MM.1S (cell line): Measurements from ENCODE around the gene ARHGEF37.

ENCODE experiments used
- DNase-seq: peaks from one replicate; pipeline ENCODE4 v3.0.0-alpha.2; 2015
- H2AFZ ChIP-seq: fragments of 300-600 bp; sonication (generic); 2 replicates; pipeline ENCODE4 v1.6.0; 2016; ENCODE audit warnings: antibody characterized with exemption, low read length
- H3F3A ChIP-seq: fragments of 300-600 bp; sonication (generic); 2 replicates; pipeline ENCODE4 v1.6.1; 2016; ENCODE audit warnings: mild to moderate bottlenecking, antibody characterized with exemption, low read length, moderate library complexity, mixed read lengths; ENCODE audit not compliant: insufficient read depth
- H3K27ac ChIP-seq: fragments of 300-600 bp; sonication (generic); 2 replicates; pipeline ENCODE4 v1.5.1; 2016; ENCODE audit warnings: mild to moderate bottlenecking, low read length
- H3K27me3 ChIP-seq: fragments of 300-600 bp; sonication (generic); replicated peaks from 2 replicates; pipeline ENCODE4 v1.6.0; 2016; ENCODE audit warnings: low read length; ENCODE audit not compliant: insufficient read depth
- H3K36me3 ChIP-seq: fragments of 300-600 bp; sonication (generic); replicated peaks from 2 replicates; pipeline ENCODE4 v1.6.1; 2016; ENCODE audit warnings: mild to moderate bottlenecking, low read length, mixed read lengths; ENCODE audit not compliant: insufficient read depth
- H3K4me1 ChIP-seq: fragments of 300-600 bp; sonication (generic); 2 replicates; pipeline ENCODE4 v1.6.1; 2016; ENCODE audit warnings: low read length, mixed read lengths
- H3K4me2 ChIP-seq: fragments of 300-600 bp; sonication (generic); 2 replicates; pipeline ENCODE4 v1.6.0; 2016; ENCODE audit warnings: low read depth, low read length
- H3K4me3 ChIP-seq: fragments of 300-600 bp; sonication (generic); 2 replicates; pipeline ENCODE4 v1.5.1; 2016; ENCODE audit warnings: low read length, mixed read lengths
- H3K79me2 ChIP-seq: fragments of 300-600 bp; sonication (generic); 2 replicates; pipeline ENCODE4 v1.6.1; 2016; ENCODE audit warnings: mixed run types, low read length, mixed read lengths
- H3K9ac ChIP-seq: fragments of 300-600 bp; sonication (generic); 2 replicates; pipeline ENCODE4 v1.6.1; 2016; ENCODE audit warnings: low read length, mixed read lengths
- H3K9me2 ChIP-seq: fragments of 300-600 bp; sonication (generic); replicated peaks from 2 replicates; pipeline ENCODE4 v1.6.1; 2016; ENCODE audit warnings: mild to moderate bottlenecking, low read length, mixed read lengths; ENCODE audit not compliant: insufficient read depth
- H3K9me3 ChIP-seq: fragments of 300-600 bp; sonication (generic); replicated peaks from 2 replicates; pipeline ENCODE4 v1.6.1; 2016; ENCODE audit warnings: mild to moderate bottlenecking, low read length, mixed read lengths; ENCODE audit not compliant: insufficient read depth
- H4K20me1 ChIP-seq: fragments of 300-600 bp; sonication (generic); 2 replicates; pipeline ENCODE4 v1.6.1; 2016; ENCODE audit warnings: mild to moderate bottlenecking, low read length, moderate library complexity, mixed read lengths; ENCODE audit not compliant: insufficient read depth
- CTCF ChIP-seq: fragments of 300-600 bp; sonication (generic); IDR thresholded peaks from 2 replicates; pipeline ENCODE4 v1.5.1; 2016; ENCODE audit warnings: antibody characterized with exemption, low read length, mixed read lengths
- EZH2 ChIP-seq: fragments of 300-600 bp; sonication (generic); optimal IDR thresholded peaks from 2 replicates; pipeline ENCODE3; 2017; ENCODE audit warnings: low read depth, mild to moderate bottlenecking, antibody characterized with exemption, low read length, mixed read lengths
- EZH2phosphoT487 ChIP-seq: fragments of 300-600 bp; sonication (generic); IDR thresholded peaks from 2 replicates; pipeline ENCODE4 v1.6.1; 2018; ENCODE audit warnings: antibody characterized with exemption, low read length

The ARHGEF37 gene

GRCh38 chr5:149608936-149609545 lies 27.7 kb downstream of the ARHGEF37 start:
- peaks cover 16% of the 10 kb centered on the region for H3K4me1 ChIP-seq
- no peaks in the 10 kb centered on the region for H4K20me1 ChIP-seq
- H3K27me3 ChIP-seq = no peaks in the 10 kb centered on the region
- H3K27ac ChIP-seq = no peak overlapping the region
- no peaks in the 10 kb centered on the region for H3K9me3 ChIP-seq
- H3K4me3 ChIP-seq = no peak overlapping the region
- H3K4me2 ChIP-seq = no peak overlapping the region
- no peak for TF ChIP-seq CTCF
- TF ChIP-seq EZH2 = no peak
- no peak for TF ChIP-seq EZH2phosphoT487
- no peak overlapping the region for H2AFZ ChIP-seq
- H3F3A ChIP-seq = peaks cover 13% of the 10 kb centered on the region
- no peak for DNase-seq
- no peaks in the 10 kb centered on the region for H3K36me3 ChIP-seq
- H3K9me2 ChIP-seq = no peaks in the 10 kb centered on the region
- no peaks in the 10 kb centered on the region for H3K79me2 ChIP-seq
- no peak overlapping the region for H3K9ac ChIP-seq

GRCh38 chr5:149609640-149610219 lies 28.4 kb downstream of the ARHGEF37 start:
- no peak for DNase-seq
- no peak overlapping the region for H3K4me3 ChIP-seq
- no peaks in the 10 kb centered on the region for H3K79me2 ChIP-seq
- no peak overlapping the region for H3K27ac ChIP-seq
- no peak overlapping the region for H3K9ac ChIP-seq
- no peak overlapping the region for H2AFZ ChIP-seq
- H3K4me2 ChIP-seq = no peak overlapping the region
- no peaks in the 10 kb centered on the region for H3K36me3 ChIP-seq
- no peak for TF ChIP-seq CTCF
- no peak for TF ChIP-seq EZH2
- no peak for TF ChIP-seq EZH2phosphoT487
- no peaks in the 10 kb centered on the region for H4K20me1 ChIP-seq
- no peaks in the 10 kb centered on the region for H3K9me3 ChIP-seq
- no peaks in the 10 kb centered on the region for H3K9me2 ChIP-seq
- no peaks in the 10 kb centered on the region for H3K27me3 ChIP-seq
- H3F3A ChIP-seq = peaks cover 13% of the 10 kb centered on the region
- peaks cover 16% of the 10 kb centered on the region for H3K4me1 ChIP-seq

GRCh38 chr5:149610589-149611255 lies 29.4 kb downstream of the ARHGEF37 start:
- DNase-seq = no peak
- Histone ChIP-seq H3K9me2 (no peaks in the 10 kb centered on the region), H3K9me3 (no peaks in the 10 kb centered on the region), H3K4me2 (no peak overlapping the region), H3K27ac (no peak overlapping the region), H3F3A (peaks cover 12% of the 10 kb centered on the region), H2AFZ (no peak overlapping the region), H4K20me1 (no peaks in the 10 kb centered on the region), H3K9ac (no peak overlapping the region), H3K36me3 (no peaks in the 10 kb centered on the region), H3K79me2 (no peaks in the 10 kb centered on the region), H3K4me3 (no peak overlapping the region), H3K27me3 (no peaks in the 10 kb centered on the region), H3K4me1 (peaks cover 11% of the 10 kb centered on the region)
- no peak for TF ChIP-seq EZH2phosphoT487
- TF ChIP-seq EZH2 = no peak
- no peak for TF ChIP-seq CTCF
